Stimulated activated CD8-positive, alpha-beta memory T cell treated with anti-CD3 and anti-CD28 coated beads, Interleukin-4, amount 100 ng/mL, for 4 hours (primary cell): ENCODE data around the gene RUNX3.
A peak's percentile ranks its signal among the peaks of the same experiment; 100 is the strongest.
"Not testable (repeated sequence)": the region's sequence is repeated elsewhere in the genome, so short reads cannot be mapped to it uniquely, and the experiment has no call there.

Source experiments
- DNase-seq, 2 donors: peaks; one replicate each; pipeline ENCODE4 v3.0.0-alpha.2; 2020; ENCODE audit warnings: low read depth in 2 of 2, low spot score in 1 of 2

Gene RUNX3

GRCh38 chr1:24930260-24931145 is at the start of gene RUNX3:
Gene RUNX3 (minus strand): TSS chr1:24930276. CDS start chr1:24929868, 408 bp downstream.
- peak; percentile 75 to 90 for DNase-seq

DNA sequence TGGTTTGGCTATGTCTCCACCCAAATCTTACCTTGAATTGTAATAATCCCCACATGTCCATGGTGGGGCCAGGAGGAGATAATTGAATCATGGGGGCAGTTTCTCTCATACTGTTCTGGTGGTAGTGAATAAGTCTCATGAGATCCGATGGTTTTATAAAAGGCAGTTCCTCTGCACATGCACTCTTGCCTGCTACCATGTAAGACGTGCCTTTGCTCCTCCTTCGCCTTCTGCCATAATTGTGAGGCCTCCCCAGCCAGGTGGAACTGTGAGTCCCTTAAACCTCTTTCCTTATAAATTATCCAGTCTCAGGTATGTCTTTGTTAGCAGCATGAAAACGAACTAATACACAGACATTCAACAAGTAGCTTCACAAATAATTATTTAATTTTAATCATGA is 49.2 kb upstream of the RUNX3 start:
- not testable (repeated sequence) for DNase-seq

- DNase-seq: no peak
Measured at GRCh38 chr1:24978383-24979032, 48.4 kb upstream of the RUNX3 start.

- no peak for DNase-seq
Measured at GRCh38 chr1:24975391-24975790, 45.3 kb upstream of the RUNX3 start.

- DNase-seq: no peak
Measured at GRCh38 chr1:24973315-24973714, 43.2 kb upstream of the RUNX3 start.

- DNase-seq: no peak
Measured at GRCh38 chr1:24972915-24973242, 42.8 kb upstream of the RUNX3 start.

DNA sequence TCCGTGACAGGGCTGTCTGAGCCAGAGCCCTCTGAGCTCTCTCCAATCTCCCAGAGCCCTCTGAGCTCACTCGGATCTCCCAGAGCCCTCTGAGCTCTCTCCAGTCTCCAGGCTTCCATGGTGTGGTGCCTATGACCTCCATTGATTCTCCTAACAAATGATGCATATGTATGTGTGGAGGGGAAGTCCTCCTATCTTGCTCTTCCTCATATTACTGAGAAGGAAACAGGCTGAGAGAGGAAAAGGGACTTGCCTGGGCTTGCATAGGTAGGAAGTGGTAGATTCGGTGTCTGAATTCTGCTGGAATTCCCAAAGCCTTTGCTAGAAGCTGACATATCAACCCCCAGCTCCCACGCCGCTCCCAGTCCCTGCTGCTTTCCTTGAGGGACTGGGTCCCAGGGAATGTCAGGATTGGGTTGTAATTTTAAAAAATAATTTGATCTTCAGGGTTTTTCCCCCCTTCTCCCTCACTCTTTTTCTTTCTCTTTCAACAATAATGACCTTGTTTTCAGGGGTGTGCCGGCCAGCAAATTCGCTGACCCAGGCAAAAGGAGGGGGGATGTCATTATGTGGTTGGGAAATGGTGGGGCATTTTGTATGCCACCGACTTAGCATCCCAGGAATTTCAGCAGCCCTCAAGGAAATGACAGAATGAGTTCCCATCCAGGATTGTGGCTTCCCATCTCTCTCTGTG is 42.3 kb upstream of the RUNX3 start:
- DNase-seq: no peak

- no peak for DNase-seq
Measured at GRCh38 chr1:24970926-24971875, 41.1 kb upstream of the RUNX3 start.

DNA sequence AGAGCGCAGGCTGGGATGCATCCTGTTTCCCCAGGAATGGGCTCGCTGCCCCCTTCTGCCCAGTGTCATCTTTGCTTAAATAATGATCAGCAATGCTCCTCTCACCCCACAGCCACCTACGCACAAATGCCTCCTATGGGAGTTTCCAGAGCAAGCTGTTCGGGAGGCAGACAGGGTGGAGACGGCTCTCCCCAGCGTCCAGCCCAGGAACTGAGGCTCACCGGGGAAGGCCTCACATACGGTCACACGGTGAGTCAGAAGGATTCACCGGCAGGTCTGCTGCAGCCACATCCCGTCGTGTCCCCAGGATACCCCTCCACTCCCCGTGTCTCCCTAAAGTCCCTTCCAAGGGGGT is 40.3 kb upstream of the RUNX3 start:
- no peak for DNase-seq

- no peak for DNase-seq
Measured at GRCh38 chr1:24969596-24970398, 39.7 kb upstream of the RUNX3 start.

GRCh38 chr1:24968941-24969585 is 39.0 kb upstream of the RUNX3 start:
- no peak for DNase-seq

DNA sequence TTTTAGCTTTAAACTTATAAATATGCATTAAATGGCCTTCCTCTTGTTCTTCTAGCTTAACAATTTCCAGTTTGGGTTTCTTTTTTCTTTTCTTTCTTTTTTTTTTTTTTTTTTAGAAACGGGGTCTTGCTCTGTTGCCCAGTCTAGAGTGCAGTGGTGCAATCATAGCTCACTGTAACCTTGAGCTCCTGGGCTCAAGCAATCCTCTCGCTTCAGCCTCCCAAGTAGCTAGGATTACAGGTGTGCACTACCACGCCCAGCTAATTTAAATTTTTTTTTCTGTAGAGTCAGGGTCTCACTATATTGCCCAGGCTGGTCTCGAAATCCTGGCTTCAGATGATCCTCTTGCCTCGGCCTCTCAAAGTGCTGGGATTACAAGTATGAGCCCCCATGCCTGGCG is 37.9 kb upstream of the RUNX3 start:
- DNase-seq: no peak

DNA sequence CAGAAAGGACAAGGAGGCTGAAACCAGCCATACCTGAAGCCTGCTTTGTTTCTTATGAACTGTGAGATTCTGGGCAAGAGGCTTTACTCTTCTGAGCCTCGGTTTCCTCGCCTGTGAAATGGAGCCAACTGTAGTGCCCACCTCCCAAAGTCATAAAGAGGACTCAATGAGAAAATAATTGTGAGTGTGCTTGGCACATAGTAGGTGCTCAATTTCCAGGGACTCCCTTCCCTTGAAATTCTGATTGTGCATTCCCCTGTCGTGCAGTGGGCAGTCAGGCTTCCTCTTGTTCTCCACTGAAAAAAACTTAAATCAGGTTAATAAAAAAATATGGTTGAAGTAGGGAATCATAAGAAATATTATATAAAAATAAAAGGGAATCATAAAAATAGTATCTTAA is 37.5 kb upstream of the RUNX3 start:
- DNase-seq: no peak

- DNase-seq: peak; percentile 50 to 61
Measured at GRCh38 chr1:24966724-24967346, 36.8 kb upstream of the RUNX3 start.

DNA sequence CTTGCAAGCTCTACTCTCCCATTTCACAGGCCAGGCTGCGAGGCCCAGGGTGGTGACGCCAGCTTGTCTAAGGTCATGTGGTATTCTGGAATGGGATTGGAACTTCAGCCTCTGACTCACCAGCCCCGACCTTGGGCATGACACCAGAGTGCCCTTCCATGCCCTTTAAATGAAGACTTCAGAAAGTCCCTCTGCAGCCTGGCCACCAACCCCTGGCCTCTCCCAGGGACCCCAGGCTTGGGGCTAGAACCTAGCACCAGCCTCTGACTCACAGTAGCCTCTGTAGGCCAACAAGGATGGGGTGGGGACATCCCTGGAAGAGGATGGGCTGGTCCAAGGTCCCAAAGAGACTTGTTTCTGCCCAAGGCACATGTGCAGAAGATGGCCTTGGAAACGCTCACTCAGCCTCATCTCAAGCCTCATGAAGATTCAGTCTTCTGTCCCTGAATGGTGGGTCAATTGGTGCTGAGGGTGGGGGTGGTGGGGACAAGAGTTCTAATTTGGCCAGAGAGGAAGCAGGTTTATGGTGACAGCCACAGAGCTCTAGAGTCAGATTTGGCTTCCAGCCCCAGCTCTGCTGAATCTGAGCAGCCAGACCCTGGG is 36.1 kb upstream of the RUNX3 start:
- no peak for DNase-seq

- no peak for DNase-seq
Measured at GRCh38 chr1:24965571-24965930, 35.5 kb upstream of the RUNX3 start.

DNA sequence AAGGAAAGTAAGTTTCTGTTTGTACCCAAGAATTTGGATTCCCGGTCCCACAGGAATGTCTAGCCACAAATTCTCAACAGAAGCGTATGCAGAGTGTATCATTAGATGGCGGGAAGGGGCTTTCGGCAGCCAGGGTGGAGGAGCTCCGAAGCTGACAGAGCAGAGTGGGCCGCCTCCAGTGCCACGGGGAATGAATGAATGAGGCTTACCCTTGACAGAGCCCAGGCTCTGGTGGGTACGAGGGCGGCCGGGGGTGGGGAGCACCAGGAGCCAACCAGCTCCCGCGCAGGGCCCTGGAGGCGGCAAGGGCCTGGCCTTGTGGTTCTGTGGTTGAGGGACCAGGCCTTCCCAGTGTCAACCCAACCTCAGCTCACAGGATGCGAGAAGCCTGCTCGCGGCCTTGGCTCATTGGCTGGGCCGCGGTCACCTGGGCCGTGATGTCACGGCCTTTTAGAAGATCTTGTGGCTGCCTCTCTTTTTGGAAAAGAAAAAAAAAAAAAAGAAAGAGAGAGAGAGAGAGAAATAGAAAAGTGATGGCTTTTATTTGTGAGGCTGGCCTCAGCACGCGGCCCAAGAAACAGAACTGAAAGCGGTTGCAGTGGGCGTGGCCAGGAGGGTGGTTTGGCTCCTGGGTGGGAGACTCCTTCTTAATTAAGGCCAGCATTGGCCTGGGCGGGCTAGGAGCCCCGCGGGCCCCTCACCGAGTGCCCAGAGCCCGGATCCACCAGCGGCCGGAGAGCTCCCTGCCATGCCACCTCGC is 34.9 kb upstream of the RUNX3 start:
- DNase-seq: peak; percentile 77 to 93
